HG03280 (cell line): Measurements from ENCODE around the gene SLC35F1.

Experiments used
- ATAC-seq: cut with Tn5 transposase; IDR thresholded peaks from one replicate; pipeline ENCODE4 v1.9.1; 2021; ENCODE audit warnings: mild to moderate bottlenecking, moderate library complexity; ENCODE audit not compliant: unreplicated experiment

The SLC35F1 gene

DNA sequence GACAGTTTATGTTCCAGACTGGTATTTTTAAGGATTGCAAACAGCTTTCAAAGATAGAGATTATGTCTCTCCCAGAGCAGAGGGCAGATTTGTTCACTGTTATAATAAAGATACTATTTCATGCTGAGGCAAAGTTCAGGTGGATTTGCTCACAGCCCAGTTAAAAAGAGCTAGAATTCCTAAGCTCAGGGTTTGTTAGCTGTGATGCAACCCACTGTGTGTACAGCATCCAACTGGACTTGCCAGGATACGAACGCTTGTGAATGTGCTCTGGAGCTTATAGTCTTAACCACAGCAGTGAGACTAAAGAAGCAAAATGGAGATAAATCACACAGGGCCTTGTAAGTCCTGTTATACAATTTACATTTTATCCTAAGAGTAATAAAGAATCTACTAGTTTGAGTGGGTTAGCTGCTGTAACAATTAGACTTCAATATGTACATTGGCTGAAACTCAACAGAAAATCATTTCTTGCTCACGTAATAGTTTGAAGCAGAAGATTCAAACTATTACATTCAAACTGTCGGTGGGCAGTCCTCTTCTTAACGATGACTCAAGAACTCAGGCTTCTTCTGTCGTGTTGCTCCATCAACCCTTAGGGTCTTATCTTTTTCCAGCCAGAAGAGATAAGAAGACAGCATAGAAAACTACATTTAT is 437.1 kb downstream of the SLC35F1 start:
- no peak for ATAC-seq

DNA sequence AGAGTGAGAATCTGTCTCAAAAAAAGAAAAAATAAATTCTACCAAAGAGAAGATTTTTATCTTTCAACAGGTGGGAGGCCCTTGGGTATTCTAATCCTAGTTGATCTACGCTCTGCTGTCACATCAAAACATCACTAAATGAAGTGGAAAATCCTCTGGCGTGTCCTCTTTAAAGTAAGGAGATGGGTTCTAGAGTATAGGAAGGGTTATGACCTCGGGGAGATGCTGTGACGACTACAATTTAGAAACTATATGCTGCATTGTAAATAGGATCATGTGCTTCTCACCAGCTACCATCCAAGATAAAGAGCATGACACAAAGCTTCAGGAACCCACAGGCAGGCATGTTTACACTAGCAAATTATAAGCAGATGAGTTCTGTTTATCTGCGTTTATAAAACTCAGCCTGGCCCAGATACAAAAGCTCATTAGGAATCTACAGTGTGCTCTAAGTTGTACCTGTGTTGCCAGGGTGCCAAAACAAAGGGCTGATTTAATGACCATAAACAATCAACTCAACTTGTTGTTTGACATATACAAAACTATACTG is 443.9 kb downstream of the SLC35F1 start:
- ATAC-seq: no peak

DNA sequence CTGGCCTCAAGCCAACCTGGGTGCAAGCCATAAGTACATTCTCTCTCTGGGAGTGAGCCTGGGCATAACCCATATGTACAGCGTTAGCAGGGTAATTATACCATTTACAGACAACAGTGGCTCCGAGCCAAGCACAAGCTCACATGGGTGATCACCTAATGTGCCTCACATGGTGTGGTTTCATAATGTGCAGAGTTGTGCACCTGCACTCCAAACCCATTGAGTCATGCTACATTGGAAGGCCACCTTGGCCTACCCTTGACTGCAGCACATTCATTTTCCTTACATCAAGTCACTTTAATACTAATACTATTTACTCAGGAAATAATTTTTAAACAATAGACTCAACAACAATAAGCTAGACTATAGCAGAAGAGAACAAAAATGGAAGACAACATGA is 446.5 kb downstream of the SLC35F1 start:
- ATAC-seq: no peak

DNA sequence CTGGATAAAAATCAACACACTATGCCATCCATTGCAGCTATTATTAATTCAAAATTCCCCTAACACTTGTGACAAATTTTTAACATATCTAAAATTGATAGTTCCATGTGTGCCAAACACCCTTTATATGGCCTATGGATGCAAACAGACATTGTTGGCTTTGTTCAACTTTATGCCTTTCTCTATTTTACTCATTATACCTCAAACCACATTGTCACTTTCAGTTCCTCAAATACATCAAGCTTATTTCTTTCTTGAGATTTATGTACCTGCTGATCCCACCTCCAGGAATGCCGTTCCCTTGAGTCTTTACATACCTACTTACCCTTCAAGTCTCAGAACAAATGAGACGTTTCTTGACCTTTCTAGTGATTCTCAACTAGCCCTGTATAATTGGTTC is 447.6 kb downstream of the SLC35F1 start:
- ATAC-seq: peak; percentile 85

DNA sequence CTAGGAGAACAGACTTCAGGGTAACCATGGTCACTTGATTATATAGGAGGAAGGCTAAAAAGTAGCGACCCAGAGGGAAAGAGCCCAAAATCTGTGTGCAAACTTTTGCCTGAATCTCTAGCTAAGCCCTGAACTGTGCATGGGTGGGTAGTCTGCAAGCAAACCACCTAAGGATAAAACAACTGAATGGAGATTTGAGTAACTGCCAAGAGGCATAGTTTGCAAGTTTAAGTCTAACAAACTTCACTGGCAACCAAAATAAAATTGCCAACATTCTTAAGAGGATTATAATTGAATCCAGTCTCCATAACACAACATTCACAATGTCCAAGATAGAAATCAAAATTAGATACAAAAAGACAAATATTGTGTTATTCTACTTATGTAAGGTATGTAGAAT is 449.0 kb downstream of the SLC35F1 start:
- no peak for ATAC-seq

DNA sequence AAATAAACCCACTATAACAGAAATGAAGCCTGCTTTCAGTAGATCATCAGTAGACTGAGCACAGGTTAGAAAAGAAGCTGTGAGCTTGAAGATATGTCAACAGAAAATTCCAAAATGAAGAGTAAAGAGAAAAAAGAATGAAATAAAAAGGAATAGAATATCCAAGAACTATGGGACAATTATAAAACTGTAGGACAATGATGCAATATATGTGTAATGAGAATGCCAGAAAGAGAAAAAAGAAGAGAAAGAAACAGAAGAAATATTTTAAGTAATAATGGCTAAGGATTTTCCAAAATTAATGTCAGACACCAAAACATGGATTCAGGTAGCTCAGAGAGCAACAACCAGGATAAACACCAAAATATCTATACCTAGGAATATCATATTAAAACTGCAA is 449.6 kb downstream of the SLC35F1 start:
- ATAC-seq: no peak
